ENCODE results near the gene SIAH2. TPM values are rescaled to one million over a fixed set of nuclear protein-coding genes. Genes with fewer than 3 reads are reported as not detected.

Gene SIAH2
- total and polyA plus RNA-seq, 2 of the 8 experiments (the other 6 are each of a cell fraction or from before 2014, with no cell fraction given) = 23.9 to 34.2 TPM

DNA sequence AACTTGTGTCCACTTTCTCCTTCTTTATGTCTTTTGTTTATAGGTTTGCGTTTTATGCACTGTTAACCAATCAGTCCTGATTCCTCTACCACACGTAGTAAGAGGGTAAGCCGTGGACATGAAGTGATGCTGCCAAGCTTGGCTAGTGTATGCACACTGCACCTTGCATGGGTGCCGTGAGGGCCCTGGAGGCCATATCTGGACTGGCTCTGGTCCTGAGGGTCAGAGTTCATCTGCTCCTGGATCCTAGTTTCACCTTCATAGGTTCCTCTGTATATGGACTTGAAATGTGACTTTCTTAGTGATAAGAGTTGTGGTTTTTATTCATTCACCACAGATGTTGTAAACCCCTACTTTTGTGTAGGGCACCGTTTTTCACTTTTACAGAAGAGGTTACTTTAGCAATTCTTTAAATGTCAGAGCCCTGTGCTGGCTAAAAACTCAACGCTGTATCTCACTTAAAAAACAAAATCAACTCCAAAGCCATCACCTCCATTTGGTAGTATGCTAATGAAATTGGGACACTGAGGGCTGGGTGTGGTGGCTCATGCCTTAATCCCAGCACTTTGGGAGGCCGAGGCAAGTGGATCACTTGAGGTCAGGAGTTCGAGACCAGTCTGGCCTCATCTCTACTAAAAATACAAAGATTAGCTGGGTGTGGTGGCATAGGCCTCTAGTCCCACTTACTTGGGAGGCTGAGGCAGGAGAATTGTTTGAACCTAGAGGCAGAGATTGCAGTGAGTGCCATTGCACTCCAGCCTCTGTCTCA lies 22.9 kb downstream of the SIAH2 start:
- H3K79me2 ChIP-seq (ENCODE audit: control insufficient read depth in 1 of 2, insufficient read depth in 2 of 2, low read length in 2 of 2) = no peaks in the 10 kb centered on the region; a peak in 1 of 4 replicates
- no peak overlapping the region for H4K8ac ChIP-seq (ENCODE audit: extremely low read depth, insufficient read depth, low read length)
- no peak overlapping the region for H4K5ac ChIP-seq (ENCODE audit: insufficient read length, low read depth, low read length)
- no peak for FAIRE-seq
- H3K4me1 ChIP-seq (replicated peaks in 1 of 4; ENCODE audit: control insufficient read depth in 3 of 4, insufficient read depth in 4 of 4, low read length in 3 of 4) = peaks cover 0 to 5% (median 3%) of the 10 kb centered on the region in 4 experiments; a peak in 4 of 7 replicates
- no peak for DNase-seq (ENCODE audit: low read depth in 1 of 2, low spot score in 2 of 2)
- H3K9ac ChIP-seq (replicated peaks in 1 of 4; ENCODE audit: extremely low read depth in 1 of 4, low read depth in 3 of 4, low read length in 3 of 4) = no peak overlapping the region
- no peak overlapping the region for H4K91ac ChIP-seq (replicated peaks; ENCODE audit: insufficient read length, low read length)
- no peak overlapping the region for H3K4me3 ChIP-seq (ENCODE audit: extremely low read depth in 1 of 4, insufficient read depth in 2 of 4, low read depth in 3 of 4, low read length in 4 of 4)
- no peaks in the 10 kb centered on the region for H3K36me3 ChIP-seq (ENCODE audit: control insufficient read depth in 2 of 4, insufficient read depth in 4 of 4, low read length in 3 of 4)
- no peak overlapping the region; the same call in 1 of the 2 replicates for H2AK5ac ChIP-seq (ENCODE audit: low read depth, low read length)
- no peak overlapping the region for H3K56ac ChIP-seq (replicated peaks; ENCODE audit: insufficient read length, low read depth, low read length)
- CTCF ChIA-PET (ENCODE audit: partially characterized antibody) = interaction anchor here (0.9 to 1.1 kb wide), 2 partner anchors 18 to 124 kb away, joined by 3 read pairs; no protein-coding TSS in a partner anchor
- no peak overlapping the region for H3K4ac ChIP-seq (replicated peaks; ENCODE audit: insufficient read length, low read depth, low read length)
- no peak overlapping the region for H2BK15ac ChIP-seq (ENCODE audit: low read length)
- no peak overlapping the region for H2BK20ac ChIP-seq (ENCODE audit: low read length)
- no peak overlapping the region for H3K27ac ChIP-seq (ENCODE audit: low read depth, low read length)
- peaks cover 8% of the 10 kb centered on the region for H3K79me1 ChIP-seq (ENCODE audit: low read depth, low read length)
- no peak overlapping the region for H2BK120ac ChIP-seq (replicated peaks; ENCODE audit: low read depth, low read length)
- H3K14ac ChIP-seq (ENCODE audit: insufficient read length) = no peak overlapping the region
- no peak overlapping the region for H2AFZ ChIP-seq (ENCODE audit: low read length)
- no peaks in the 10 kb centered on the region for H4K20me1 ChIP-seq (replicated peaks in 1 of 2; ENCODE audit: control insufficient read depth in 1 of 2, insufficient read depth in 2 of 2, low read length in 2 of 2)
- no peak overlapping the region for H3K23ac ChIP-seq (ENCODE audit: insufficient read length)
- no peaks in the 10 kb centered on the region for H3K9me3 ChIP-seq (ENCODE audit: insufficient read depth in 2 of 2, low read depth in 1 of 2, low read length in 1 of 2)
- no peak overlapping the region for H3K18ac ChIP-seq (ENCODE audit: extremely low read depth, low read length)
- WGBS, 2 experiments (ENCODE audit: extremely low coverage in 1 of 2, insufficient coverage in 1 of 2, insufficient read length in 1 of 2, insufficient replicate concordance in 2 of 2, low coverage in 1 of 2, low lambda C conversion rate in 2 of 2, missing lambda C conversion rate in 1 of 2) = 90% methylated on average over 8 of the region's 8 CpGs; no CpG with 5 or more reads in 1 of the 2 experiments
- H3K27me3 ChIP-seq (replicated peaks in 1 of 4; ENCODE audit: control insufficient read depth in 3 of 4, extremely low read depth in 1 of 4, insufficient read depth in 3 of 4, low read length in 3 of 4) = no peaks in the 10 kb centered on the region
- no peak overlapping the region for H2BK5ac ChIP-seq (ENCODE audit: low read depth, low read length)
- no peak overlapping the region for H3K4me2 ChIP-seq (ENCODE audit: insufficient read depth in 1 of 2, low read depth in 2 of 2, low read length in 2 of 2)
- POLR2A ChIA-PET (ENCODE audit: partially characterized antibody) = interaction anchor here (0.7 kb wide), 1 partner anchor 281 kb away, joined by 5 read pairs; no protein-coding TSS in a partner anchor
- no peak overlapping the region for H2BK12ac ChIP-seq (ENCODE audit: low read depth, low read length)
- no peaks in the 10 kb centered on the region; the same call in 1 of the 2 replicates for H3K23me2 ChIP-seq (ENCODE audit: low read depth, low read length)
- TF ChIP-seq BRCA1 (IDR thresholded peaks at IDR 0.05; ENCODE audit: low read depth, low read length) (no peak), TAF7 (optimal IDR thresholded peaks at IDR 0.05; ENCODE audit: borderline replicate concordance, low read depth, low read length) (no peak), CHD2 (IDR thresholded peaks at IDR 0.05; ENCODE audit: low read length) (no peak), CTBP2 (IDR thresholded peaks at IDR 0.05; ENCODE audit: borderline replicate concordance, insufficient read depth, insufficient read length, low read length) (no peak), HDAC2 (IDR thresholded peaks at IDR 0.05; ENCODE audit: borderline replicate concordance in 1 of 2, low read depth in 2 of 2, low read length in 2 of 2) (no peak), CTCF (IDR thresholded peaks at IDR 0.05; ENCODE audit: control extremely low read depth in 1 of 3, insufficient read depth in 1 of 3, low read depth in 1 of 3, low read length in 3 of 3) (no peak), JUN (IDR thresholded peaks at IDR 0.05; ENCODE audit: low read depth, low read length) (no peak)
- TF ChIP-seq, protein P1, sequence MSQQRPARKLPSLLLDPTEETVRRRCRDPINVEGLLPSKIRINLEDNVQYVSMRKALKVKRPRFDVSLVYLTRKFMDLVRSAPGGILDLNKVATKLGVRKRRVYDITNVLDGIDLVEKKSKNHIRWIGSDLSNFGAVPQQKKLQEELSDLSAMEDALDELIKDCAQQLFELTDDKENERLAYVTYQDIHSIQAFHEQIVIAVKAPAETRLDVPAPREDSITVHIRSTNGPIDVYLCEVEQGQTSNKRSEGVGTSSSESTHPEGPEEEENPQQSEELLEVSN (IDR thresholded peaks at IDR 0.05) = no peak
